HCT116 (cell line): Measurements from ENCODE around the gene KRTAP8-1. TPM values are rescaled to one million over a fixed set of nuclear protein-coding genes. Genes with fewer than 3 reads are reported as not detected.

Source experiments
- ATAC-seq: fragments of 200-7000 bp; cut with Tn5 transposase; 2 replicates; pipeline ENCODE4 v1.9.1; 2020; ENCODE audit warnings: mild to moderate bottlenecking, moderate library complexity
- BruUV-seq: library from RNA; stranded (reverse); fragments of 400-500 nt; replicated peaks from 2 replicates; lab custom pipeline; 2021; lab: Mats Ljungman, UMichigan
- CTCF ChIA-PET: fragments of 300-600 bp; sonication (Branson Sonifier 250); formaldehyde crosslinking; loops from one replicate; lab custom pipeline; 2021; ENCODE audit warnings: antibody characterized with exemption; lab: Charles Lee
- POLR2A ChIA-PET: fragments of 300-600, 350-600 bp; sonication (Branson Sonifier 250); formaldehyde crosslinking; loops from one replicate; lab custom pipeline; 2021; ENCODE audit warnings: antibody characterized with exemption; lab: Charles Lee
- RAD21 ChIA-PET, 2 experiments: fragments of 300-600 bp; sonication (Branson Sonifier 250); formaldehyde crosslinking; loops; one replicate each; lab custom pipeline; 2023; ENCODE audit warnings: low total read pairs in 2 of 2; ENCODE audit not compliant: uncharacterized antibody in 2 of 2, unreplicated experiment in 2 of 2, low non-redundant PET in 1 of 2; lab: Charles Lee
- DNase-seq: peaks from one replicate; pipeline ENCODE4 v3.0.0-alpha.2; 2010; ENCODE audit warnings: low read depth, low spot score
- H2AFZ ChIP-seq: fragments of 200-600 bp; shearing (Covaris generic), sonication (generic); 2 replicates; pipeline ENCODE4 v1.6.1; 2017; ENCODE audit warnings: low read depth, mixed run types, mixed read lengths, antibody characterized with exemption, low read length; ENCODE audit not compliant: poor library complexity, severe bottlenecking
- H3K27ac ChIP-seq: 2 replicates; pipeline ENCODE4 v1.5.1; 2012; ENCODE audit warnings: low read depth, low read length
- H3K27me3 ChIP-seq: fragments of 200-600 bp; sonication (generic); 2 replicates; pipeline ENCODE4 v1.6.1; 2016; ENCODE audit warnings: mixed run types, low read length, mixed read lengths; ENCODE audit not compliant: insufficient read depth
- H3K36me3 ChIP-seq, 2 experiments: fragments of 200-500 bp in 1 of 2; fragments of 200-600 bp in 1 of 2; sonication (Bioruptor generic) in 1 of 2; sonication (generic) in 1 of 2; 2 replicates each; pipeline versions ENCODE4 v1.5.1 to v1.6.1; 2014 to 2016; ENCODE audit warnings: low read length in 2 of 2, inconsistent platforms in 1 of 2, mixed read lengths in 1 of 2, mixed run types in 1 of 2; ENCODE audit not compliant: insufficient read depth in 2 of 2, control insufficient read depth in 1 of 2
- H3K4me1 ChIP-seq, 2 experiments: fragments of 200-600 bp in 1 of 2; sonication (generic) in 1 of 2; 2 replicates each; pipeline versions ENCODE4 v1.5.1 to v1.6.1; 2012 to 2017; ENCODE audit warnings: low read length in 2 of 2, inconsistent platforms in 1 of 2, mild to moderate bottlenecking in 1 of 2, mixed read lengths in 1 of 2, mixed run types in 1 of 2, moderate library complexity in 1 of 2; ENCODE audit not compliant: insufficient read depth in 2 of 2, control insufficient read depth in 1 of 2
- H3K4me2 ChIP-seq: fragments of 200-600 bp; sonication (generic); 2 replicates; pipeline ENCODE4 v1.6.1; 2017; ENCODE audit warnings: mixed run types, low read length, mixed read lengths
- H3K4me3 ChIP-seq, 2 experiments: fragments of 200-600 bp in 1 of 2; sonication (generic) in 1 of 2; replicated peaks in 1 of 2; 2 replicates each; pipeline ENCODE4 v1.5.1; 2011 to 2016; ENCODE audit warnings: low read length in 2 of 2, control low read depth in 1 of 2, low read depth in 1 of 2, mild to moderate bottlenecking in 1 of 2, mixed read lengths in 1 of 2, mixed run types in 1 of 2
- H3K79me2 ChIP-seq: fragments of 200-600 bp; sonication (generic); 2 replicates; pipeline ENCODE4 v1.6.1; 2017; ENCODE audit warnings: mild to moderate bottlenecking, mixed run types, low read length, moderate library complexity, mixed read lengths; ENCODE audit not compliant: insufficient read depth
- H3K9ac ChIP-seq: fragments of 200-600 bp; sonication (generic); 2 replicates; pipeline ENCODE4 v1.6.1; 2016; ENCODE audit warnings: low read length, mixed read lengths
- H3K9me2 ChIP-seq: fragments of 200-600 bp; sonication (generic), shearing (Covaris generic); 2 replicates; pipeline ENCODE4 v1.6.1; 2017; ENCODE audit warnings: mixed run types, mild to moderate bottlenecking, moderate library complexity; ENCODE audit not compliant: insufficient read depth
- H3K9me3 ChIP-seq, 2 experiments: fragments of 200-500 bp in 1 of 2; fragments of 200-600 bp in 1 of 2; sonication (Bioruptor generic) in 1 of 2; sonication (generic) in 1 of 2; 2 replicates each; pipeline ENCODE4 v1.6.1; 2014 to 2017; ENCODE audit warnings: low read length in 2 of 2, mixed read lengths in 2 of 2, inconsistent platforms in 1 of 2, low read depth in 1 of 2, mild to moderate bottlenecking in 1 of 2, mixed run types in 1 of 2, moderate library complexity in 1 of 2; ENCODE audit not compliant: control insufficient read depth in 1 of 2, insufficient read depth in 1 of 2
- H4K20me1 ChIP-seq: fragments of 200-600 bp; sonication (generic), shearing (Covaris generic); 2 replicates; pipeline ENCODE4 v1.6.1; 2017; ENCODE audit warnings: mixed run types, mild to moderate bottlenecking, moderate library complexity; ENCODE audit not compliant: insufficient read depth
- CEBPB ChIP-seq: IDR thresholded peaks from 2 replicates; pipeline ENCODE4 v1.6.1; 2012; ENCODE audit warnings: low read depth
- EGR1 ChIP-seq: IDR thresholded peaks from 2 replicates; pipeline ENCODE4 v1.6.1; 2012; ENCODE audit warnings: low read depth
- ELF1 ChIP-seq: IDR thresholded peaks from 2 replicates; pipeline ENCODE4 v1.6.1; 2012; ENCODE audit warnings: low read depth, borderline replicate concordance
- FOSL1 ChIP-seq: IDR thresholded peaks from 2 replicates; pipeline ENCODE4 v1.6.1; 2012; ENCODE audit warnings: low read depth
- JUND ChIP-seq: IDR thresholded peaks from 2 replicates; pipeline ENCODE4 v1.6.1; 2012
- MAX ChIP-seq: IDR thresholded peaks from 2 replicates; pipeline ENCODE4 v1.6.1; 2012
- POLR2A ChIP-seq: IDR thresholded peaks from 2 replicates; pipeline ENCODE4 v1.7.0; 2011; ENCODE audit warnings: borderline replicate concordance; ENCODE audit not compliant: insufficient read depth, insufficient read length; ENCODE audit errors: extremely low read depth
- POLR2AphosphoS5 ChIP-seq: IDR thresholded peaks from 2 replicates; pipeline ENCODE4 v1.6.1; 2011; ENCODE audit warnings: mild to moderate bottlenecking, low read depth, low read length, moderate library complexity
- RAD21 ChIP-seq: IDR thresholded peaks from 2 replicates; pipeline ENCODE4 v1.6.1; 2012; ENCODE audit warnings: low read depth, mild to moderate bottlenecking
- REST ChIP-seq: IDR thresholded peaks from 2 replicates; pipeline ENCODE4 v1.6.1; 2012; ENCODE audit warnings: low read depth
- SRF ChIP-seq: IDR thresholded peaks from 2 replicates; pipeline ENCODE4 v1.6.1; 2012; ENCODE audit warnings: low read depth
- TCF7L2 ChIP-seq: IDR thresholded peaks from 2 replicates; pipeline ENCODE4 v1.7.0; 2011; ENCODE audit warnings: borderline replicate concordance, inconsistent platforms; ENCODE audit not compliant: insufficient read depth, insufficient read length; ENCODE audit errors: extremely low read depth
- ZBTB33 ChIP-seq: IDR thresholded peaks from 2 replicates; pipeline ENCODE4 v1.6.1; 2011; ENCODE audit warnings: mild to moderate bottlenecking, low read length, moderate library complexity; ENCODE audit not compliant: insufficient replicate concordance; ENCODE audit errors: extremely low read depth
- ZFX ChIP-seq: fragments of 450-650 bp; IDR thresholded peaks from 2 replicates; pipeline ENCODE4 v1.6.1; 2017
- ZNF274 ChIP-seq: fragments of 200-500 bp; sonication (Bioruptor generic); IDR thresholded peaks from 2 replicates; pipeline ENCODE4 v1.6.1; 2014; ENCODE audit warnings: mild to moderate bottlenecking, low read depth, low read length, inconsistent platforms
- intact Hi-C: fragments of 100-400 bp; cut with micrococcal nuclease; formaldehyde crosslinking; loops from 2 replicates; pipeline ENCODE4 v1.10.0; 2022
- total RNA-seq: library from RNA; stranded (reverse); gene quantifications from one replicate; pipeline ENCODE4 v1.2.1, GENCODE V29; 2021; ENCODE audit not compliant: unreplicated experiment

KRTAP8-1 gene
- total RNA-seq, 1 experiment from 2014 or later, result not detected

GRCh38 chr21:30800605-30801004 lies 12.5 kb downstream of the KRTAP8-1 start:
- Histone ChIP-seq H3K4me3 (no peak overlapping the region), H2AFZ (no peak overlapping the region), H3K9ac (no peak overlapping the region), H3K9me3 (peaks cover 0 to 20% of the 10 kb centered on the region in 2 experiments; a peak in 2 of 4 replicates), H4K20me1 (no peaks in the 10 kb centered on the region; the same call in 1 of the 2 replicates), H3K4me1 (no peaks in the 10 kb centered on the region), H3K36me3 (no peaks in the 10 kb centered on the region), H3K27ac (no peak overlapping the region), H3K27me3 (no peaks in the 10 kb centered on the region), H3K9me2 (no peaks in the 10 kb centered on the region), H3K79me2 (no peaks in the 10 kb centered on the region), H3K4me2 (no peak overlapping the region)
- ChIA-PET POLR2A (no interaction called here), CTCF (no interaction called here), RAD21 (no interaction called here)
- BruUV-seq, result no TSS peak
- no peak for DNase-seq
- no peak for ATAC-seq
- TF ChIP-seq ZNF274, result no peak
- no peak for TF ChIP-seq ZFX
- TF ChIP-seq POLR2AphosphoS5, result no peak
- no peak for TF ChIP-seq TCF7L2
- no peak for TF ChIP-seq ZBTB33
- no peak for TF ChIP-seq EGR1
- TF ChIP-seq CEBPB, result no peak
- no peak for TF ChIP-seq ELF1
- TF ChIP-seq REST, result no peak
- TF ChIP-seq POLR2A, result no peak
- TF ChIP-seq FOSL1, result no peak
- no peak for TF ChIP-seq SRF
- no peak for TF ChIP-seq MAX
- no peak for TF ChIP-seq RAD21
- no peak for TF ChIP-seq JUND
- intact Hi-C loops, result no loop called here
